BJ (cell line): Measurements from ENCODE around the gene GSG1. TPM values are rescaled to one million over a fixed set of nuclear protein-coding genes. Genes with fewer than 3 reads are reported as not detected.
A peak's percentile ranks its signal among the peaks of the same experiment; 100 is the strongest.

Experiments
- CTCF ChIA-PET: fragments of 350-600 bp; formaldehyde crosslinking; extraction: SDS; loops from one replicate; lab custom pipeline; 2021; ENCODE audit warnings: antibody characterized with exemption, inconsistent platforms; lab: Yijun Ruan, JAX
- POLR2A ChIA-PET: fragments of 300-600 bp; sonication (Branson Sonifier 250); formaldehyde crosslinking; extraction: SDS; loops from one replicate; lab custom pipeline; 2021; ENCODE audit warnings: antibody characterized with exemption; lab: Charles Lee
- DNase-seq: peaks from one replicate; pipeline ENCODE4 v3.0.0-alpha.2; 2011; ENCODE audit warnings: low read depth
- H3K27me3 ChIP-seq: 2 replicates; pipeline ENCODE4 v1.6.0; 2011; ENCODE audit warnings: low read length; ENCODE audit not compliant: control insufficient read depth, insufficient read depth
- H3K36me3 ChIP-seq: 2 replicates; pipeline ENCODE4 v1.5.1; 2011; ENCODE audit warnings: low read length; ENCODE audit not compliant: control insufficient read depth, insufficient read depth
- H3K4me3 ChIP-seq: 2 replicates; pipeline ENCODE4 v1.5.1; 2011; ENCODE audit warnings: low read depth, mild to moderate bottlenecking, control low read depth, low read length
- polyA plus RNA-seq: library from polyadenylated mRNA; depleted of rRNA; stranded (reverse); fragments of >200 nt; gene quantifications from 2 replicates; pipeline ENCODE4 v1.2.3, GENCODE V29; 2011
- TF ChIP-seq, protein P1 (sequence below): IDR thresholded peaks from 2 replicates; pipeline ENCODE4 v1.5.1; 2011; ENCODE audit warnings: low read depth, mild to moderate bottlenecking, control low read depth, inconsistent platforms, low read length, moderate library complexity; ENCODE audit not compliant: insufficient read depth

GSG1 gene
- polyA plus RNA-seq, 1 experiment, result 0.26 TPM

DNA sequence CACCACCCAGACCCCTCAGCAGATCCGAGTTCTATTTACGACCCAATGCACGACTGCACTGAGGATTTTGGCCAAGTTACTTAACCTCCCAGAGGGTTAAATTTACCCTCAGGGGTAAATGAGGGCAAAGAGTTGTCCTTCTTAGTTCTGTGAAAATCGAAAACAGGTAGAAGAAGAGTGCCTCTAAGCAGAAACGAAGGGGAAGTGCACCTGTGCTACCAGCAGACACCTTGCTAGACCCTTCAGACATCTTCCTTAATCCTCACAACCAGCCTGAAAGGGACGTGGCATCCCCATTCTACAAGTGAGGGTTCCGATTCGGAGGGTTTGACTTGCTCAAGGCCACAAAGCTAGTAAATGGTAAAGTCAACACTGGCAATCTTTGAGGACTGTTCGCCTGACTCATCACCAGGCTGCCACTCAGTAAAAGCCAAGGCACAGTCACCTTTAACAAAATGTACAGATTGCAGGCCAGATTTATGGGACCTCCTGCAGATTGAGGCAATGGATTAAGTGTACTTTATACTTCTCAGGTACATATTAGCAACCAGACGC, 1.6 kb downstream of the GSG1 start:
- POLR2A ChIA-PET, result interaction anchor here (0.5 kb wide), 1 partner anchor 94 kb away, joined by 3 read pairs; the partner anchor contains the start of gene EMP1
- no peak for DNase-seq
- TF ChIP-seq, protein P1, sequence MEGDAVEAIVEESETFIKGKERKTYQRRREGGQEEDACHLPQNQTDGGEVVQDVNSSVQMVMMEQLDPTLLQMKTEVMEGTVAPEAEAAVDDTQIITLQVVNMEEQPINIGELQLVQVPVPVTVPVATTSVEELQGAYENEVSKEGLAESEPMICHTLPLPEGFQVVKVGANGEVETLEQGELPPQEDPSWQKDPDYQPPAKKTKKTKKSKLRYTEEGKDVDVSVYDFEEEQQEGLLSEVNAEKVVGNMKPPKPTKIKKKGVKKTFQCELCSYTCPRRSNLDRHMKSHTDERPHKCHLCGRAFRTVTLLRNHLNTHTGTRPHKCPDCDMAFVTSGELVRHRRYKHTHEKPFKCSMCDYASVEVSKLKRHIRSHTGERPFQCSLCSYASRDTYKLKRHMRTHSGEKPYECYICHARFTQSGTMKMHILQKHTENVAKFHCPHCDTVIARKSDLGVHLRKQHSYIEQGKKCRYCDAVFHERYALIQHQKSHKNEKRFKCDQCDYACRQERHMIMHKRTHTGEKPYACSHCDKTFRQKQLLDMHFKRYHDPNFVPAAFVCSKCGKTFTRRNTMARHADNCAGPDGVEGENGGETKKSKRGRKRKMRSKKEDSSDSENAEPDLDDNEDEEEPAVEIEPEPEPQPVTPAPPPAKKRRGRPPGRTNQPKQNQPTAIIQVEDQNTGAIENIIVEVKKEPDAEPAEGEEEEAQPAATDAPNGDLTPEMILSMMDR, result no peak
- CTCF ChIA-PET, result interaction anchor here (1.0 to 1.8 kb wide), 10 partner anchors 13 to 140 kb away, joined by 3 to 10 read pairs (median 5); partner anchors contain the start of gene EMP1
- Histone ChIP-seq H3K4me3 (peak overlapping the region; percentile 35), H3K27me3 (no peaks in the 10 kb centered on the region), H3K36me3 (no peaks in the 10 kb centered on the region)

DNA sequence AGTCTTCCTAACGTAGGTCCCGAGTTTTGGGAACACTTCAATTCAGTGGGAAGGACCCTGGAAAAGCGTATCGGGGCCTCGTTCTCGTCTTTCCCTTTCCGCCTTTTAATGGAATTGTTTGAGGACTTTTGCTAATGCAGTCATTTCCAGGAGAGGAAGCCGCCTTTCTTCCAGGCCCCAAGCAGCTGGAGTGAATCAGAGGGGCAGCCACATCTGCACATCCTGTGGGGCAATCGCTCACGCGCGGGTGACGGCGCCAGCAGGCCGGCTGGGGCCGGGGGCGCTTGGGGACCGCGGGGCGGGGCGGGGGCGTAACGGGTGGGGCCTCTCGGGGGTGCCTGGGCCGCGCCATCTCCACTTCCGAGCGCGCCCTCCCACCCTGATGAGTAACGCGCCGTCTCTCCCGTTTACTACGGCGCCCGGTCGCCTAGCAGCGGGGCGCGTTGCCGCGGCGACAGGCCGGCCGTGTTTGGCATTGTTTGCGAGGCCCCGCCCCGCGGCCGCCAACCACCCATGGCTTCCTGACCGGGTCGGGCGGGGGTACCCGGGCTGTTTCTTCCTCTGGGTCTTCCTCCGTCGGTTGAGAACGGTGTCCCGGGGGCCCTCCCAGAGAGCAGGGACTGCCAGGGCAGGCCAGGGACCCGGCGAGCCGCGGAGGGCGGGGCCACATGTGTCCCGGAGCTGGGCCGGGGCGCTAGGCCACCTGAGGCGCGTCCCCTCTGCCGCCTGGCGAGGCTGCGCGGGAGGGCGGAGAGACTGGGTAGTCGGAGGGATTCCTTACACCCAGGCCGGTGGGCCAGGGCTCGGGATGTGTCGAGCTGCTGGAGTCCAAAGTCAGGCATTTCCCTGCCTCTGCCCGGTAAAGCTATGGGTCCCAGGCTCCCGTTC, 2.3 kb downstream of the GSG1 start:
- peak; percentile 58 for DNase-seq
- H3K27me3 ChIP-seq, result no peaks in the 10 kb centered on the region
- TF ChIP-seq, protein P1, result no peak
- no peaks in the 10 kb centered on the region for H3K36me3 ChIP-seq
- ChIA-PET POLR2A (interaction anchor here (0.5 kb wide), 1 partner anchor 95 kb away, joined by 3 read pairs; the partner anchor contains the start of gene EMP1), CTCF (interaction anchor here (1.0 to 2.3 kb wide), 9 partner anchors 16 to 140 kb away, joined by 3 to 10 read pairs (median 5); partner anchors contain the start of gene EMP1)
- H3K4me3 ChIP-seq, result peak overlapping the region; percentile 35

GRCh38 chr12:13100605-13100881, 2.9 kb downstream of the GSG1 start:
- Histone ChIP-seq H3K36me3 (no peaks in the 10 kb centered on the region), H3K27me3 (no peaks in the 10 kb centered on the region), H3K4me3 (peak overlapping the region; percentile 35)
- TF ChIP-seq, protein P1, result no peak
- ChIA-PET POLR2A (no interaction called here), CTCF (interaction anchor here (0.6 to 2.3 kb wide), 7 partner anchors 73 to 141 kb away, joined by 3 to 9 read pairs (median 6); partner anchors contain the start of gene EMP1)
- DNase-seq, result no peak

GRCh38 chr12:13099844-13100604, 3.4 kb downstream of the GSG1 start:
- Histone ChIP-seq H3K36me3 (no peaks in the 10 kb centered on the region), H3K4me3 (no peak overlapping the region), H3K27me3 (no peaks in the 10 kb centered on the region)
- ChIA-PET CTCF (interaction anchor here (0.6 to 2.6 kb wide), 7 partner anchors 74 to 132 kb away, joined by 3 to 22 read pairs (median 6); partner anchors contain the start of gene EMP1), POLR2A (interaction anchor here (0.6 kb wide), 1 partner anchor 99 kb away, joined by 7 read pairs; no protein-coding TSS in a partner anchor)
- TF ChIP-seq, protein P1, result no peak
- DNase-seq, result no peak
